GM12873 (cell line): ENCODE measurements around the gene C4orf50.

ENCODE experiments used
- TF ChIP-seq, protein P1 (sequence below): IDR thresholded peaks from 2 replicates; pipeline ENCODE4 v1.5.1; 2012; ENCODE audit warnings: low read depth, mild to moderate bottlenecking, moderate library complexity, low read length, control low read depth; ENCODE audit not compliant: insufficient read depth; ENCODE audit errors: missing control alignments

The C4orf50 gene

DNA sequence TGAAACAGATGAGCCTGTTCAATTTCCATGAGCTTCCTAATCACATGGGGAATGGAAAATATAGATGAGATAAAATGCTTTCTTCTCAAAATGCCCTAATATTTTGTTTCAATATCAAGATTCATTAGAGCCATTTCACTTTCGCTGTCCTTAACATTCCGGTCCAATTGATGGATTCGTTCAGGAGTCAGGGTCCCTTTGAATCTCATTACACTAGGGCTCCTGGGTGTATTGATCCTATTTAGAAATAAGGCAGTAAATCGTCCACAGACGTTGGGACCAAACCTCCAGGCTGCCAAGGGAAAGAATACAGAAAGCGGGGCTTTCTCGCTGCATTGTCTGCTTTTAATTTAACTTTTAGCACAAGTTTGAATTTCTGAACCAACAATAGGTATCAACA, 104.8 kb downstream of the C4orf50 start:
- TF ChIP-seq, protein P1, sequence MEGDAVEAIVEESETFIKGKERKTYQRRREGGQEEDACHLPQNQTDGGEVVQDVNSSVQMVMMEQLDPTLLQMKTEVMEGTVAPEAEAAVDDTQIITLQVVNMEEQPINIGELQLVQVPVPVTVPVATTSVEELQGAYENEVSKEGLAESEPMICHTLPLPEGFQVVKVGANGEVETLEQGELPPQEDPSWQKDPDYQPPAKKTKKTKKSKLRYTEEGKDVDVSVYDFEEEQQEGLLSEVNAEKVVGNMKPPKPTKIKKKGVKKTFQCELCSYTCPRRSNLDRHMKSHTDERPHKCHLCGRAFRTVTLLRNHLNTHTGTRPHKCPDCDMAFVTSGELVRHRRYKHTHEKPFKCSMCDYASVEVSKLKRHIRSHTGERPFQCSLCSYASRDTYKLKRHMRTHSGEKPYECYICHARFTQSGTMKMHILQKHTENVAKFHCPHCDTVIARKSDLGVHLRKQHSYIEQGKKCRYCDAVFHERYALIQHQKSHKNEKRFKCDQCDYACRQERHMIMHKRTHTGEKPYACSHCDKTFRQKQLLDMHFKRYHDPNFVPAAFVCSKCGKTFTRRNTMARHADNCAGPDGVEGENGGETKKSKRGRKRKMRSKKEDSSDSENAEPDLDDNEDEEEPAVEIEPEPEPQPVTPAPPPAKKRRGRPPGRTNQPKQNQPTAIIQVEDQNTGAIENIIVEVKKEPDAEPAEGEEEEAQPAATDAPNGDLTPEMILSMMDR = no peak

DNA sequence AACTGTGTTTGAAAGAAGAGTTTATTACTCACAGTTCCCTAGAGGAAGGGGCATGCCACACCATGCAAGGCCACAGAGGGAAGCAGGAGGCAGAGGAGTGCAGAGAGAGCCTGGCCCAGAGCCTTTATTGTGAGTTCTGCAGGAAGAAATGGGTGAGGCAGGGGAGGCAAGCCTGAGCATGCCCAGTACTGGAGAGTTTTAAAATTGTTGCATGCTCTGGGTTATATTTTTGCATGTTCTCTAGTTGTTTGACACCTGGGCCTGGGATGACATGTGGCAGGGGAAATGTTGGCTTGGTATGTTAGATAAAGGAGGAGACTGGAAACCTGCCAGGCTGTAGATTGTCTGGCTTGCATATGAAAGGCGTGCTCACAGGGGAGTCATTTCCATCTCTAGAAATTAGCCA, 105.6 kb downstream of the C4orf50 start:
- TF ChIP-seq, protein P1 = no peak

DNA sequence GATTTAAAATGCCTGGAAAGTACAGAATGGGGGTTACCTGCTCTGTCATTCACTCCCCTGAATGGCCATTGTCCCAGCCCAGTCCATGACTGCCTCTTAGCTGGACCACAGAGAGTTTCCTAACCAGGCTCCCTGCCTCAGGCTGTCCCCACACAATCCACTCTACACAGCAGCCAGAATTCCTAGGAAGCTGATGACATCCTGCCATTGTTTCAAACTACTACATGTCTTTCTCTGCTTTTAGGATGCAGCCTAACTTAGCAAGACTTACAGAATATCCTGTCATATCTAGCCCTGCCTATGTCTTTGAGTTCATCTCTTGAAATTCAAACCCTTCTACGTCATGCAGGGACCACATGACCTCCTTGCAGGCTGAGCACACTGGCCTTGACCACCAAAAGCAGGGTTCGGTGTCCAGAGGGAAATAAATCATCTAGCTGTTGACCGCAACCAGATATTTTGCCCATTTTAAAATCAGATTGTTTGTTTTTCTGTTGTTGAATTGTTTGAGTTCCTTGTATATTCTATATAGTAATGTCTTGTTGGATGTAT, 109.3 kb downstream of the C4orf50 start:
- TF ChIP-seq, protein P1 = no peak

DNA sequence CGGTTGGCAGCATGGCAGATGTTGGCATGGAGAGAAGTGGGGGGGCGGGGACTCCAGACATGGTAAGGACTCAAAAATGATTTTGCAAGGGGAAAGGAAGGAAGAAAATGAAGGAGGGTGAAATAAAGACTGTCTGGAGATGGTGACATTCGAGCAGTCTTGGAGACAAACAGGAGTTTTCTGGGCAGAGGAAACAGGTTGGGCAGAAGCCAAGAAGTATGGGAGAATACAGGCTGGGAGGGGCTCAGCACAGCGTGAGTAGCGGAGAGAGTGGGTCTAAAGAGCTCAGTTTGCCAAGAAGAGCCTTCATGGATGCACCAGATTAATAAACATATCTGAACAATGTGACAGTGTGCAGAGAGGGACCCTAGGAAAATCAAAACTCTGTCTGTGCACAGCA, 112.0 kb downstream of the C4orf50 start:
- TF ChIP-seq, protein P1 = no peak

DNA sequence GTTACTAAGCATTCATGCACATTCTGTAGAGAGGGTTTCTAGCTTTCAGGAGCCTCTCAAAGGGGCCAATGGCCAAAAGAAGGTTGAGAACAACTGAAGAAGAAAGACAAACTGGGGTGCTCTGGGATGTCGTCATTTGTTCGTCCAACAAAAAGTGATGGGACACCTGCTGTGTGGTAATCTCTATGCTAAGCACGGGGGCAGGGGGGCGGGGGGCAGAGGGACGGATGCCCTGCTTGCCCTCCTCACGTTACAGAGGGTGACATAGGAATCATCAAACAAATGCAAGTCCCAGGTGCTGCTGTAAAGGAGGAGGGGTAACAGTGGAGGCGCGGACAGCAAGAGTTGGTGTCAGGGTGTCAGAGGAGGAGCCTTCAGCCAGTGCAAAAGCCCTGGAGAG, 112.5 kb downstream of the C4orf50 start:
- TF ChIP-seq, protein P1 = no peak

DNA sequence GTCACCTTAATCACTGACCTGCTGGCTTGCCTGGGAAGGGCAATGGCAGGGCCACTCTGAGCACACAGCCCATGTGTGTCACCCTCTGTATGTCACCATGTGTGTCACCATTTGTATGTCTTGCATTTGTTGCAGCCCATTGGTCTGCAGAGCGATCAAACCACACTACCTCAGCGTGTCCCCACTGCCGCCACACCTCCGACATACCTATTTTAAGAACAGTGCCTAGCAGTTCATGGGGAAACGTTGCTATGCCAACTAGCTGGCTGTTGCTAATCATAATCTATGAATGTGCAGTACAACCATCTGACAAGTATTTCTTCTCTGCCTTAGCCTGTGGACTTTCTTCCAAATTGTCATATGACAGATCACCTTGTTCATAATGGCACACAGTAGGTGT, 117.4 kb downstream of the C4orf50 start:
- TF ChIP-seq, protein P1 = no peak

DNA sequence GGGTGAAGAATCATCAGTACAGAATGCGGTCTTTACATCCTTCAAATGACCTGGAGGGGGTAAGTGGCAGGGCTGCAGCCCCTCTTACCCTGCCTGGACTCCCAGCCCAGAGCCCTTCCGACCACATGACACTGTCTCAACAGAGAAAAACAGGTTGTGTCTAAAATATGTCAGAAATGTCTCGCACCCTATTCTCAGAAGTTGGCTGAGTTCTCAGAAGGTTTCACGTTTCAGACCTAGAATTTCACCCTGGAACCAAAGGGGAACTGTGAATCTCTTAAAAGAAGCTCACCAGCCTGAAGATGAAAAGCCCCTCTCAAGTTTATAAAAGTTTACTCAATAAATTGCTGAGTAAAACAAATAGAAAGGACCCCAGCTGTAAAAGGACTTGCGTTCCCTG, 118.3 kb downstream of the C4orf50 start:
- TF ChIP-seq, protein P1 = no peak
